Activated CD8-positive, alpha-beta memory T cell treated with anti-CD3 and anti-CD28 coated beads for 1 hour (primary cell): ENCODE data around the gene FAM53B.

Source experiments
- DNase-seq, 2 donors: peaks; one replicate each; pipeline ENCODE4 v3.0.0-alpha.2; 2020; ENCODE audit warnings: low read depth in 1 of 2; ENCODE audit errors: extremely low read depth in 1 of 2

The FAM53B gene

DNA sequence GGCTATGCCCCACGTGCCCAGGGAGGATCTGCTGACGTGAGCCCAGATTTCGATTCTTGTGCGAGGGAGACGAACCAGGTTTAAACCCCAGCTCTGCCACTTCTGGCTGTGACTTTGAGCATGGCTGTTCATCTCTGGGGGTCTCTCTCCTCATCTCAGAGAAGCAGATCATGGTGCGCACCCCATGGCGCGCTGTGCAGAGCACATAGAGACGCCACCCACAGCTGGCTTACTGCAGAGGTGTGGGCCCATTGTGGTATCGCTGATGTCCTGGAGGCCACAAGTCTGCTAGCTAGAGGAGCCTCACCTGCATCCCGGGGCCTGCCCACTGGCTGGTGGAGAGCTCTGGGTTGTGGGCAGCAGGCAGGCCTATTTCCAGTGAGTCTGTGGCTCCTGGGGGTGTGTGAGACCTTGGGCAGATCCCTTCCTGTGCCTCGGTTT, 142.0 kb downstream of the FAM53B start:
- no peak for DNase-seq

DNA sequence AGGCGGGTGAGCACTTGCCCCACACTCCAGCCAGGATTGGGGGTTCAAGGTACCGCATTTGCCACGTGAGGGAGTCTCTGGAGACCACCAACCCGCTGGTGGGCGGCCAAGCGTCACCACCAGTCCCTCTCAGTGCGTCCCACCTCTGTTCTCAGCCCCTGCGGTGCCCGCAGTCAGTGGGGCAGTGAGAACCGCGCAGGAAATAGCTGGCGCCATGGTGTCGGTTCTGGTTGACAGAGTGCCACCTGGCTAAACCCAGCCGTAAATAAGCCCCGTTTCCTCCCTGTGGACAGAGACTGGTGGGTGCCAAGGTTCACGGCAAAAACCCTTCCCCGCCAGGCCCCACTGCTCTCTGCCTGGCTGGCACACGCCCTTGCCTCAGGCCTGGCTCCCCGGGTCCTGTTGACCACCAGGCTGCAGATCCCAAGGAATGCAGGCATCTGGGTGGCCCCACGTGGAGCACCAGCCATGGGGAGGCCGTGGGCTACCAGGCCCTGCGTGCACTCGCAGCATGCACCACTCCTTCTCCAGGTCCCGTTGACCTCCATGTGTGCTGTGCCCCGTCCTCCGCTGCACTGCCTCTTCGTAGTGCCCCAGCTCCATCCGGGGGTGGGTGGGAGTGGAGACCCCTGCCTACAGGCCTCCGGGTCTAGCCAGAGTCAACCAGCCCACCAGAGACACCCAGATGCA, 142.6 kb downstream of the FAM53B start:
- DNase-seq = no peak

DNA sequence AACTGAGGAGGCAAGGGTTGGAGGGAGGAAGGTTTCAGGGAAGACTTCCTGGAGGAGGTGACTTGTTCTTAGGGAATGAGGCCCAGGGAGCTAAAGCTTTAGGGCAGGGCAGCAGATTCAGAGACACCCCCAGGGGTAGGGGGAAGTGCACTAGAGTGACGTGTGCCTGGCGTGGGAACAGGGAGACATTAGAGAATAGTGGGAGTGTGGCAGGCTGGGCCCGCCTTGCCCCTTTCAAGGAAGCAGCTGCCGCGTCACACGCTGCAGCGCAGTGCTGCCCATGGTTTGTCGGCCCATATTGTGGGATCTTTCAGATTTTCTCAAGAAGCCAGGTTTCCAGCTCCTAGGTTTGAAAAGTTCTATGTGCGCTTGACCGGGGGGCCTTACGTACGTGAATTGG, 143.2 kb downstream of the FAM53B start:
- DNase-seq = no peak

DNA sequence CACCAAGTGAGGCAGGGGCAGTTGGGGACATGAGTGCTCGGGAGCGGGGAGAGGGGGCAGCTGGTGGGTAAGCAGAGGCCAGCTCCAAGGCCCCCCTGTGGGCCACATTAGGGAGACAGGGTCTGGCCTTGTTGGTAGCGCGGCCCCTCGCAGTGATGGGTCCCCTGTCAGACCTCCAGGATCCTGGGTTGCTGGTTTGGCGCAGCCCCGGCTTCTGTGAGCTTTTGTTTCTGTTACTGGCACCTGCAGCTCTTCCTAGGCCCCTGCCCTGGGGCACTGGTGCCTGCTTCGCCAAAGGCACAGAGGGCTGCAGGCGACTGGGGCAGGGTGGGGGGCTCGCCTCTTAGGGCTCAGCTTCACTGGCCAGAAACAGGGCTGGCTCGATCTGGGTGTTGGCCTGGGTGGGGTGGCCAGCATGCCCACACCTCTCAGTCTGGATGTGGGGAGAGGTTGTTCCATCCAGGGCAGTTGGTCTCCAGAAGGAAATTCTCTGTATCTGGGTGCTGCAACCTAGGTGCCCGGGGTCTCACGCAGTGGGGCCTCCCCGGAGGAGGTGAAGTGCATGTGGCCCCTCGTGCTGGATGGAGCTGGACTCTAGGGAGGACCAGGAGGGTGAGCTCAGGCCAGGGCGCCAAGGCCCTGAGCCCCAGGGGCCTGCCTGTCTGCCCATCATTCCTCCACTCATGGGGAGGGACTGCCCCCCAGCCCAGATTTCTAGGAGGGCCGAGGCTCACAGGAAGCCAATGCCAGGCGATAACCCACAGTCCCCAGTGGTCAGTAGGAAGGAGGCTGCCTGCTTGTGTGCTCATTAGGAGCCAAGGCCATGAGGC, 143.9 kb downstream of the FAM53B start:
- DNase-seq = no peak

DNA sequence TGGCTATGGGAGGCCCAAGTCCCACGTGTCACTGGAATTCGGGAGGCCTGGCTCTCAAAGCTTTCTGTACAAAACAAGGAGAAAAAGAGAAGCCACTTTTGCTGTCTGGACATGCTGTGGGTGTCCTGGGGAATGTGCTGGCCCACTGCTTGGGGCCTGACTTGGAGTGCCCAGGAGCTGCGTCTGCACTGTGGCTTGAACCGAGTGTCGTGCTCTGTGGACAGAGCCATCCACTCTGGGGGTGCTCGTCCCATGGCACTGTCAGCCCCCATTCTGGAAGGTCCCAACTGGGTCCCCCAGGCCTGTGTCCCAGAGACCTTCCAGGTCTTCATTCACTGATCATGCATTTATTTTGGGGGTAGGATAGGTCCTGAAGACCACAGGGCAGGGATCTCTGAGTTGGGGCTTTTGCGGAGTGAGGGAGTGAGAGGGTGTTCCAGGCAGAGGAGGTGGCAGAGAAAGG, 144.6 kb downstream of the FAM53B start:
- no peak for DNase-seq

DNA sequence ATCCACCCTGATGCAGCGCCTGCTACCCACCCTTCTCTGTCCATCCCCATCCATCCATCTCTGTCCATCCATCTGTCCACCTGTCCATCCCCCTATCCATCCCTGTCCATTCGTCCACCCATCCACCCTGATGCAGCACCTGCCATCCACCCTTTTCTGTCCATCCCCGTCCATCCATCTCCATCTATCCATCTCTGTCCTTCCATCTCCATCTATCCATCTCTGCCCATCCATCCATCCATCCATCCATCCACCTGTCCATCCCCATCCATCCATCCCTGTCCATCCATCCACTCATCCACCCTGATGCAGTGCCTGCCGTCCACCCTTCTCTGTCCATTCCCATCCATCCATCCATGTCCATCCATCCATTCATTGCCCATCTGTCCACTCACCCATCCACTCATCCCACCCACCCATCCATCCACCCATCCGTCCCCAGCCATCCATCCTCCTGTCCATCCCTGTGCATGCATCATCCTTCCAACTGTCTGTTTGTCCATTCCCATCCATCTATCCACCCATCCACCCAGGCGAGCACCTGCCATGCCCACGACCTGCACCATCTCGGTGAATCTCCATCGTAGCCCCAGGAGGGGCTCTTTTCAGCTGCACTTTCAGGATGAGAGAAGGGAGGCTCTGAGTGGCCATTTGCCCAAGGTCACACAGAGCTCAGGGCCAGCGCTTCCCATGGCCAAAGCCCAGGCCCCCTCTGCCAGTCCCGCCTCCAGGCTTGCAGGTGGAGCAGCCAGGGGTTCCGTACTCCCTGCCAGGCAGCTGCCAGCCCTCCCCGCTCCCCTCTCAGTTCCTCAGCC, 145.2 kb downstream of the FAM53B start:
- no peak for DNase-seq

DNA sequence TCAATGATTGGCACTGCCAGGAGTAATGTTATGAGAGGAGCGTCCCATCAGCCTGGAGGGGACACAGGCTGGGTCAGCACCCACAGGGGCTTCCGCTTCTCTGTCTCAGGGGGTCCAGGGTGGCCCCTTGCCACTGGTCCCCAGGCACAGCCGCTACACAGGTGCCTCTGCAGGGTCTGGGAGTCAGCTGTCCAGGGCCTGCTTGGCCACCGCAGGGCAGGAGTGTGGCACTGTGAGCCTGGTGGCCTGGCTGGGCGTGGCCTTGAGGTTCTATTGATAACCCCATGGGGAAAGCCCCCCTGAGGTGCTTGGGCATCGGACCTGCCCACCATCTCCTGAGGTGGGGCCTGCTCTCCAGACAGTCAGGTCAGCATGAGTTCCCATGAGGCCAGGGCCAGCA, 146.0 kb downstream of the FAM53B start:
- no peak for DNase-seq

DNA sequence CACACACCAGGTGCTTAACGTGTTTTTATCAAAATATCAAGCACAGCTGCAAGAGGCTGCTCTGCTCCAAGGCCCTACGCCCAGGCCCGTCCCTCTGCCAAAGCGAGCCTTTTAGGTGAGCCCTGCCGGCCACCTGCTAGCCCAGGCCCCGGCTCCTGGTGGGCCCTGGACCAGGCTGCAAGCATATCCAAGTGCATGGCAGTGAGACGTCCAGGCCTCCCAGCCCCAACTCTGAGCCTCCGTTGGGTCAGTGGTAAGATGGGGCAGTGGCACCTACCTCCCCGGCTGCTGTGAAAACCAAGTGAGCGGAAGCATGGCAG, 146.4 kb downstream of the FAM53B start:
- no peak for DNase-seq

DNA sequence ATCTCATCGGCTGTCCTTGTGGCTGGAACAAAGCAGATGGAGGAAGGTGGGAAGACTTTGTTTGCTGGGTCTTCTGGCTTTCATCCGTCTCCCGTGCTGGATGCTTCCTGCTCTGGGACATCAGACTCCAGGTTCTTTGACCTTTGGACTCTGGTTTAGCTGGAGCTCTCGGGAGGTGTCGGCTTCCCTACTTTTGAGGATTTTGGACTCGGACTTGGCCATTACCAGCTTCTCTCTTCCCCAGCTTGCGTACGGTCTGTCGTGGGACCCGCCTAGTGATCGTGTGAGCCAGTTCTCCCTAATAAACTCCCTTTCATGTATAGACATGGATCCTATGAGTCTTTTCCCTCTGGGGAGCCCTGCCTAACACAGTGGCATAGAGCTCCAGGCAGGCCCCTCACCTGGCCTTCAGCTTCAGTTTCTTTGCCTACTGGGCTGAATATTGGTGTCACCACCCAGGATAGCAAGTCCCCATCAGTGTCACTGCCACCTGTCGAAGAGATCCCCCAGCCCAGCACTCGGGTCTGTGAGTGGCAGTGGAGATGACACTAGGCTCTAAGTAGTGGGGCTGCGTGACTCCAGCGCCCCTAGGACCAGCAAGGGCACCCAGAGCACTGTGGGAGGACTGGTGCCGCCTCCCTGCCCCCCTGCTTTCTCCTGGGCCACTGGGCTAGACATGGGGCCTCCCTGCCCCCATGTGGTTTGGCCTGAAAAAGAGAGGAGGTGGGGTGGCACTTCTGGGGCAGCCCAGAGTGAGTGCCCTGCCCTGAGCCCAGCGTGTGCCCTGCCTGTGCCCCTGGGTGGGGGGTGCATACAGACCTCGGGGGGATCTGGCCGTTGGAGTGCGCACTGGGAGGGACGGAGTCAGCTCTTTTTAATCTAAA, 147.0 kb downstream of the FAM53B start:
- DNase-seq = no peak

DNA sequence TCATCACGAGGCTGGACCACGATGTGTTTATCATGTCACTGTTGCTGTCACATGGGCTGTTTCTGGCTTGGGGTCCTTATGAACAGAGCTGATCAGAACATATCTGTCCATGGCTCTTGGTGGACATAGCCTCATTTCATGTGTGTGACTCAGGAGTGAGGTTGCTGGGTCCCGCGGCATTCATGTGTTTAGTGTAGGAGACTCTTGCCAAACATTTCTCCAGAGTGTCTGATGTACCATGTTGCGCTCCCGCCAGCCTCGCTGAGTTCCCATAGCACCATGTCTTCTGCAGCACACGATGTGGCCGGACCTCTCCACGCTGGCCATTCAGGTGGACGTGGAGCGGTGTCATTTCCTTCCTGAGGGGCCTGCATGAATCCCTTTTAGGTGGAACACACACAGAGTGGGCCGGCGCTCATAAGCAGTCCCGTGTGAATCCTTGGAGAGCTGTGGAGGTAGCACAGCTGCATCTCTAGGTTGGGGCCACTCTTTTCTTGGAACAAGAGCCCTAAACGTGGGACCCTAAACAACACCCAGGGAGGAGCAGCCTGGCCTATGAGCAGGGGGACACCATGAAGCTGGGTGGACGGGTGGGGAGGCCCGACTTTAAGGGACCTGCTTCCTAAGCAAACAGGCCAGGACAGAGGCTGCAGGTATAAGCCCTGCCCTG, 147.9 kb downstream of the FAM53B start:
- DNase-seq = no peak

DNA sequence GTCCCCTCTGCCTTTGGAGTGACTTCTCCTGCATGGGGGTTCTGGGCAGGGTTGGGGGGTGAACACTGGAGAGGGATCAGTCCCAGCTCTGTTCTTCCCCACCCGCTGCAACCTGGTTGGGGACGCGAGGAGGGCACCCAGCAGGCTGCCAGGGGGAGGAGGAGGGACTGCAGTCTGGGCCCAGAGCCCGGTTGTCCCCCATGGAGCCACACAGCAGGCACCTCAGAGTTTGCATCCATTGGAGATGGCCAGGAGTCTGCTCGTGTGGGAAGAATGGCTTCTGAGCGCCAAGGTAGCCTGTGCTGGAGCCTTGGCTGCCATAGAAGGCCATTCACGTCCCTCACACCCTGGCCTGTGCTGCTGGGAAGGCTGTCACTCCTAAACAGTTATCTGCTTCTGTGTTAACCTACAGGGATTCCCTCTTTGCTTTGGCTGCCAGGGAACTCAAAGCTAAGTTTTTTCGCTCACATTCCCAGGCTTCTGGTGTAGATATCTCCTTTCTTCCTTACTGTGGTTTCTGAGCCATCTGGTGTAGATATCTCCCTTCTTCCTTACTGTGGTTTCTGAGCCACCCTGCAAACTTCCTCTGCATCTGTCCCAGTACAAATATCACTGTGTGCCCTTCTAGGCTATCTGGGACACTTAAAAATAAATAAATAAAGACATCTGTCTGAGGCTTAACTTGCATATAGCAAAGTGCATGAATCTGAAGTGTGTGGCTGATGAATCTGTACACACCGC, 148.9 kb downstream of the FAM53B start:
- DNase-seq = no peak

DNA sequence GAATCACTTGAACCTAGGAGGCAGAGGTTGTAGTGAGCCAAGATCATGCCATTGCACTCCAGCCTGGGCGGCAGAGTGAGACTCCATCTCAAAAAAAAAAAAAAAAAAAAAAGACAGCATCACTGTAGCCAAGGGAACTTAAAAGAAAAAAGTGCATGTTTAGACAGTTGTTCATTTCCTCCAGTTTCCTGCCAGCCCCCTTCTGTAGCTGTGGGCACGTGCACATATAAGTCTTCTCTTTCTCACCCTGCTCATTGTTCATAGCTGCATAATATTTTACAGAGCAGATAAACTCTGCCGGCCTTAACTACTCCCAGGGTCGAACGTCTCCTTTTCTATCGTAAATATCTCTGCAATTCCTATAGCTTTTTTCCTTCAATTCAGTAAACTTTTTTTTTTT, 149.9 kb downstream of the FAM53B start:
- no peak for DNase-seq

DNA sequence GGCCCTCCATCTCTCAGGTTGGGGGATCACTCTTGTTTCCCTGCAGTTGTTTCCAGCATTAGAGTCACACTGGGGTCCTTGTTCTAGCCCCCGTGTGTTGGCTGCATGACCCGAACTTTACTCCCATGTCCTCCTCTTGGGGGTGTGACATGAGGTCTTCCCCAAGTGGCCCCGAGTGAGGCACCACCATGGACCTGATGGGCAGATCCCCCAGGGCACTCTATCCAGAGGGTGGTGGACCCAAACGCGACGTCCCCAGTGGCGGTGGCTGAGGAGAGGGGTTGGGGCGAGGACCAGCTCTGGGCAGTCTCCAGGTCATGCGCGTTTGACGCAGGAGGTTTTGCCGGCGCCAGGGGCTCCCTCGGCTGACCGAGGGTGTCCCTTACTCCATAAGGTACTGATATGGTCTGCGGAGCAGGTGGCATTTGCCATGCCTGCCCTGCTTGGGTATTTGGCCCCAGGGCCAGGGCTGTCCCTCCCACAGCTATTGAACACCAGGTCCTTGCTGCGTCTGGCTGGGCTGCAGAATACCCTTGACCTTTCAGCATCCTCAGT, 150.7 kb downstream of the FAM53B start:
- no peak for DNase-seq

DNA sequence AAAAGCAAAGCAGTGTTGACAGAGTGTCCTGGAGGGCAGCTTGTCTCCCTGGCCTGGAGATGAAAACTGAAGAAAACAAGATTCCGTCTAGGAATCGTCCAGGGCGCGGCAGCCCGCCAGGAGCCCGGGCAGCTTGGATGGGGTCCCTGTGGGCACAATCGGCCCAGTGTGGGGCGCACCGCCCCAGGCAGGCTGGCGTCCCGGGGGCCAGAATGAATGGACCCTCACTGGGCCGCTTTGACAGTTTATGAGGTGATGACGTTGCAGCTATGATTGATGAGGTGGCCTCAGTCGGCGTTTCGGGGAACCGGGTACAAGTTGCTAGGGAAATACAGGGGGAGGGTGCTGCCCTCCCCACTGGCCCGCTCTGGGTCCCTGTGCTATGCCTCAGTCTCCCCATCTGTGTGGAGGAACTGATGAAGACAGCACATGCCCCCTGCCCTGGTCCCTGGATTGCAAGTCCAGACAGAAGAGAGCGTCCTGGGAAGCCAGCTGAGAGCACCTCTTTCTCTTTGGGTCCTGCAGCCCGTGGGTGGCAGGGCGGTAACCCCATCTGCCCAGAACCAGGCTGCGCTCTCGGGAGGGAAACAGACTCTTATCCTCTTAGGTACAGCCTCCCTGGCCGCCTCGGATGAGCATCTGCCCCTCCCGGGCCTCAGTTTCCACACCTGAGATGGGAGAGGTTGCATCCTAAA, 151.3 kb downstream of the FAM53B start:
- DNase-seq = no peak

DNA sequence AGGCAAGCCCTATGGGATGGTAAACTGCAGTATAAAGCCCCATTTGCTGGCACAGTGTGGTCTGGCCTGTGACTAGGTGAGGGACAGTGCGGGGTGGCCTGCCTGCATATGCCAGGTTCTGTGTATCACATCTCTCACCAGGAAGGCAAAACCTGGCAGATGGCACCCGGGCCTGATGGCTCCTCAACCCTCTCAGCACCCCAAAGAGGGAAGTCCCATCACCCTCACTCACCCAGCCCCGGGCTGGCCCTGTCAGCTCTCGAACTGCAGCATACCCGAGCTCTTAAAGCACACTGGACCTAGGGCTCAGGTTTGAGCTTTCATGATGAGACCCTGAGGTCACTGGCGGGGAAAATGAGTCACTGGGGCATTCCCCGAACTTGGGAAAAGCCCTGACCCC, 152.1 kb downstream of the FAM53B start:
- DNase-seq = no peak

DNA sequence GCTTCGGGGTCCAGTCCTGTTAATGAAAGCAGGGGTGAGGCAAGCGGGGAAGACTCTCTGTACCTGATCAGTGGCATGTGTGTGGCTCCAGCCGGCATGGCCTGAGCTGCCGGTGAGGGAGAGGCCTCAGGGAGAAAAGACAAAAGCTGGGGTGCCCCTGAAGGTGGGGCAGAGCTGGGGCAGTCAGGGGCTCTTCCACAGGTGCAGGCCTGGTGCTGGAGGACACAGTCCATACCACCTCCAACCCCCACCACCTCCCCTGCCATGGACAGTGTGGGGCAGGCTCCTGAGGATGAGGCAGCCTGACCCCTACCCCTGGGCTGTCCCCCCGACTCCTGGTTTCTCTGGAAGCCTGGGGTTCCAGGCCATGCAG, 153.1 kb downstream of the FAM53B start:
- no peak for DNase-seq

DNA sequence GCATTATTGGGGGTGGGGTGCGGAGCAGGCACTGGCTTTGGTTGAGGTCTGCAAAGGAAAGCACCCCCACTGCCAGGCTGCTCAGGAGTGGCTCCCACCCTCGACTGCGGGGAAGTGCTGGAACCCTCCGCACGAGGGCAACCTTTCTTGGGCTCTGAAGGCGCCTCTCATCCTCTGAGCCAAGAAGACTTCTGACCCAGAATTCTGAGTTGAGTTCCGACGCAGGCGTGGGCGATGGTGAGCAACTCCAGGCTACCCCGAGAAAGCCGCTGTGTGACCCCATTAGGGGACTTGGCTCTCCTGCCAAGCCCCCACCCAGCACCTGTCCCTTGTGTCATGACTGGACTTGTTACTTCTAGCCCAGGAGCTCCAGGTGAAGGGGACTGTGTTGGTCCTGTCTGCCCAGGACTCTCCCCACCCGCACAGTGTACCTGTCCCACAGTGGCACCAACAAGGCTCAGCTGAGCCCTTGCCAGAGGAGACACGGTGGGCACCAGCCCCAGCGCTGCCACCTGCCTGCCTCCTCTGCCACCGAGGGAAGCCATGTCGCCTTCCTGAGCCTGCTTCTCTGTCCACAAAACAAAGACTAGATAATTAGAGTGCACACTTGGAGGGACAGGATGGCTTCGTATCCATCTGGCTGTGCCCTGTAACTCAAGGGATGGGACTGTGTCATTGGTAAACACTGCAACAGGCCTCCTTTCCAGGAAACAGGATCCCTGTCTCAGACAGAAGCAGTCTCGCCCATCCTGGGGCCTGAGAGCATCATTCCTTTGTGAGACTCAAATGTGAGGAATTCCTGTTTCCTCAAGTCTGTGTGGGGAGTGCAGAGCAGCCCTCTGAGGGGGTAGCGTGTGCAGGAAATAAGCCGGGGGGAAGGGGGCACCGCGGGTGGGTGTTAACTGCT, 153.7 kb downstream of the FAM53B start:
- DNase-seq = no peak
